Neural cell (in vitro differentiated cells): Measurements from ENCODE around the gene PEX13. TPM values are rescaled to one million over a fixed set of nuclear protein-coding genes. Genes with fewer than 3 reads are reported as not detected.

Source experiments
- H2AFZ ChIP-seq: fragments of 200-600, 300-800 bp; sonication (generic), shearing (Covaris generic); 2 replicates; pipeline ENCODE4 v1.6.0; 2014; ENCODE audit warnings: low read depth, mild to moderate bottlenecking, antibody characterized with exemption, low read length, moderate library complexity
- H3F3A ChIP-seq: fragments of 200-600 bp; shearing (Covaris generic); 2 replicates; pipeline ENCODE4 v1.6.1; 2016; ENCODE audit warnings: mild to moderate bottlenecking, moderate library complexity, mixed read lengths, antibody characterized with exemption, low read length; ENCODE audit not compliant: insufficient read depth, poor library complexity, severe bottlenecking
- H3K27ac ChIP-seq: fragments of 200-600, 300-800 bp; sonication (generic), shearing (Covaris generic); 2 replicates; pipeline ENCODE4 v1.5.1; 2014; ENCODE audit warnings: mild to moderate bottlenecking, low read length, moderate library complexity
- H3K27me3 ChIP-seq: fragments of 300-800, 200-600 bp; sonication (generic), shearing (Covaris generic); 2 replicates; pipeline ENCODE4 v1.6.0; 2014; ENCODE audit warnings: mild to moderate bottlenecking, low read depth, low read length, moderate library complexity; ENCODE audit not compliant: insufficient read depth
- H3K36me3 ChIP-seq: fragments of 300-800, 200-600 bp; sonication (generic), shearing (Covaris generic); 2 replicates; pipeline ENCODE4 v1.5.1; 2014; ENCODE audit warnings: mild to moderate bottlenecking, antibody characterized with exemption, low read length, moderate library complexity; ENCODE audit not compliant: insufficient read depth
- H3K4me2 ChIP-seq: fragments of 300-800, 200-600 bp; sonication (generic), shearing (Covaris generic); 2 replicates; pipeline ENCODE4 v1.6.0; 2014; ENCODE audit warnings: mild to moderate bottlenecking, low read length
- H3K4me3 ChIP-seq: fragments of 300-800, 200-600 bp; sonication (generic), shearing (Covaris generic); 2 replicates; pipeline ENCODE4 v1.5.1; 2014; ENCODE audit warnings: mild to moderate bottlenecking, low read length, moderate library complexity
- H3K79me2 ChIP-seq: fragments of 200-600 bp; shearing (Covaris generic); replicated peaks from 2 replicates; pipeline ENCODE4 v1.6.0; 2014; ENCODE audit warnings: mild to moderate bottlenecking, low read length, moderate library complexity; ENCODE audit not compliant: insufficient read depth
- H3K9ac ChIP-seq: fragments of 300-800, 200-600 bp; sonication (generic), shearing (Covaris generic); 2 replicates; pipeline ENCODE4 v1.6.1; 2016; ENCODE audit warnings: mild to moderate bottlenecking, low read length, mixed read lengths
- H3K9me2 ChIP-seq: fragments of 200-600 bp; shearing (Covaris generic); 2 replicates; pipeline ENCODE4 v1.6.1; 2016; ENCODE audit warnings: mild to moderate bottlenecking, low read length, mixed read lengths; ENCODE audit not compliant: insufficient read depth
- H3K9me3 ChIP-seq: fragments of 200-600, 300-800 bp; sonication (generic), shearing (Covaris generic); 2 replicates; pipeline ENCODE4 v1.6.1; 2016; ENCODE audit warnings: mild to moderate bottlenecking, mixed run types, low read length, moderate library complexity, mixed read lengths
- H4K20me1 ChIP-seq: fragments of 200-600 bp; shearing (Covaris generic); 2 replicates; pipeline ENCODE4 v1.6.1; 2016; ENCODE audit warnings: mild to moderate bottlenecking, mixed run types; ENCODE audit not compliant: insufficient read depth
- CTCF ChIP-seq: fragments of 450-650 bp; IDR thresholded peaks from 2 replicates; pipeline ENCODE4 v1.5.1; 2014; ENCODE audit warnings: antibody characterized with exemption, mild to moderate bottlenecking, moderate library complexity; ENCODE audit not compliant: poor library complexity, severe bottlenecking
- EP300 ChIP-seq: fragments of 450-650 bp; conservative IDR thresholded peaks from 2 replicates; pipeline ENCODE4 v1.6.1; 2014; ENCODE audit warnings: antibody characterized with exemption, mild to moderate bottlenecking, moderate library complexity; ENCODE audit not compliant: poor library complexity, severe bottlenecking
- EZH2 ChIP-seq: fragments of 200-600, 300-800 bp; shearing (Covaris generic), sonication (generic); IDR thresholded peaks from 2 replicates; pipeline ENCODE4 v1.6.1; 2014; ENCODE audit warnings: antibody characterized with exemption, low read length, borderline replicate concordance, mild to moderate bottlenecking; ENCODE audit not compliant: insufficient read depth, poor library complexity, severe bottlenecking
- MXI1 ChIP-seq: fragments of 450-650 bp; conservative IDR thresholded peaks from 2 replicates; pipeline ENCODE4 v1.6.1; 2014; ENCODE audit warnings: antibody characterized with exemption, mild to moderate bottlenecking; ENCODE audit not compliant: poor library complexity, severe bottlenecking
- POLR2AphosphoS5 ChIP-seq: IDR thresholded peaks from 2 replicates; pipeline ENCODE4 v1.6.1; 2012
- RAD21 ChIP-seq: fragments of 450-650 bp; conservative IDR thresholded peaks from 2 replicates; pipeline ENCODE4 v1.6.1; 2014; ENCODE audit warnings: antibody characterized with exemption, mild to moderate bottlenecking, moderate library complexity
- REST ChIP-seq: IDR thresholded peaks from 2 replicates; pipeline ENCODE4 v1.6.1; 2012; ENCODE audit warnings: borderline replicate concordance
- SMC3 ChIP-seq: fragments of 450-650 bp; conservative IDR thresholded peaks from 2 replicates; pipeline ENCODE4 v1.6.1; 2014; ENCODE audit warnings: antibody characterized with exemption, mild to moderate bottlenecking, moderate library complexity; ENCODE audit not compliant: poor library complexity
- TAF1 ChIP-seq: IDR thresholded peaks from 2 replicates; pipeline ENCODE4 v1.6.1; 2012; ENCODE audit warnings: low read depth
- polyA plus RNA-seq: library from polyadenylated mRNA; depleted of rRNA; stranded (reverse); fragments of >200 nt; gene quantifications from 2 replicates; pipeline ENCODE4 v1.2.3, GENCODE V29; 2014

The PEX13 gene
- polyA plus RNA-seq, 1 donor from 2014 or later = 95.6 TPM

DNA sequence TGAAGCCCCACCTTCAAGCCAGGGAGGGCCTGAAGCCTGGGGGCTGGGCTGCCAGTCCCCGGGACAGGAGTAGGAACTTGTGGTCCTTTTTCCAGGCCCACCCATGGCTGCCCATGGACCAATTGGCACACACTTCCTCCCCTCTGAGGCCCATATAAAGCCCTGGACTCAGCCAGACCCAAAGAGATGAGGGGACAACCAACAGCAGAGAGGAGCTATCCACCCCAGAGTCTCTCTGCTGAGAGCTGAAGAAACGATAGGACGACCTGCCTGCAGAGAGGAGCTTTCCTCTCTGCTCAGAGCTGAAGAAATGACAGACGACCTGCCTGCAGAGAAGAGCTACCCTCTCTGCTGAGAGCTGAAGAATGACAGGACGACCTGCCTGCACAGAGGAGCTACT, 43.8 kb upstream of the PEX13 start:
- Histone ChIP-seq H3K36me3 (no peaks in the 10 kb centered on the region), H3K27me3 (no peaks in the 10 kb centered on the region), H3K4me2 (no peak overlapping the region), H2AFZ (no peak overlapping the region), H3K27ac (no peak overlapping the region), H4K20me1 (no peaks in the 10 kb centered on the region), H3K9me3 (no peaks in the 10 kb centered on the region), H3K4me3 (no peak overlapping the region), H3F3A (no peaks in the 10 kb centered on the region), H3K9me2 (no peaks in the 10 kb centered on the region), H3K79me2 (no peaks in the 10 kb centered on the region), H3K9ac (no peak overlapping the region)
- no peak for TF ChIP-seq MXI1
- no peak for TF ChIP-seq REST
- no peak for TF ChIP-seq SMC3
- no peak for TF ChIP-seq EP300
- TF ChIP-seq CTCF = no peak
- TF ChIP-seq TAF1 = no peak
- no peak for TF ChIP-seq EZH2
- no peak for TF ChIP-seq RAD21
- no peak for TF ChIP-seq POLR2AphosphoS5

GRCh38 chr2:60974652-60975051, 42.9 kb upstream of the PEX13 start:
- Histone ChIP-seq H3K36me3 (no peaks in the 10 kb centered on the region), H3K27ac (no peak overlapping the region), H3K9ac (no peak overlapping the region), H3F3A (no peaks in the 10 kb centered on the region), H3K79me2 (no peaks in the 10 kb centered on the region), H3K9me3 (no peaks in the 10 kb centered on the region), H2AFZ (no peak overlapping the region), H3K4me2 (no peak overlapping the region), H3K27me3 (no peaks in the 10 kb centered on the region), H4K20me1 (no peaks in the 10 kb centered on the region), H3K9me2 (no peaks in the 10 kb centered on the region), H3K4me3 (no peak overlapping the region)
- no peak for TF ChIP-seq TAF1
- no peak for TF ChIP-seq CTCF
- TF ChIP-seq MXI1 = no peak
- TF ChIP-seq EP300 = no peak
- no peak for TF ChIP-seq POLR2AphosphoS5
- TF ChIP-seq SMC3 = no peak
- no peak for TF ChIP-seq EZH2
- no peak for TF ChIP-seq RAD21
- no peak for TF ChIP-seq REST
